ENCODE results near the gene OSBPL5. TPM values are rescaled to one million over a fixed set of nuclear protein-coding genes. Genes with fewer than 3 reads are reported as not detected.

The OSBPL5 gene, protein sequence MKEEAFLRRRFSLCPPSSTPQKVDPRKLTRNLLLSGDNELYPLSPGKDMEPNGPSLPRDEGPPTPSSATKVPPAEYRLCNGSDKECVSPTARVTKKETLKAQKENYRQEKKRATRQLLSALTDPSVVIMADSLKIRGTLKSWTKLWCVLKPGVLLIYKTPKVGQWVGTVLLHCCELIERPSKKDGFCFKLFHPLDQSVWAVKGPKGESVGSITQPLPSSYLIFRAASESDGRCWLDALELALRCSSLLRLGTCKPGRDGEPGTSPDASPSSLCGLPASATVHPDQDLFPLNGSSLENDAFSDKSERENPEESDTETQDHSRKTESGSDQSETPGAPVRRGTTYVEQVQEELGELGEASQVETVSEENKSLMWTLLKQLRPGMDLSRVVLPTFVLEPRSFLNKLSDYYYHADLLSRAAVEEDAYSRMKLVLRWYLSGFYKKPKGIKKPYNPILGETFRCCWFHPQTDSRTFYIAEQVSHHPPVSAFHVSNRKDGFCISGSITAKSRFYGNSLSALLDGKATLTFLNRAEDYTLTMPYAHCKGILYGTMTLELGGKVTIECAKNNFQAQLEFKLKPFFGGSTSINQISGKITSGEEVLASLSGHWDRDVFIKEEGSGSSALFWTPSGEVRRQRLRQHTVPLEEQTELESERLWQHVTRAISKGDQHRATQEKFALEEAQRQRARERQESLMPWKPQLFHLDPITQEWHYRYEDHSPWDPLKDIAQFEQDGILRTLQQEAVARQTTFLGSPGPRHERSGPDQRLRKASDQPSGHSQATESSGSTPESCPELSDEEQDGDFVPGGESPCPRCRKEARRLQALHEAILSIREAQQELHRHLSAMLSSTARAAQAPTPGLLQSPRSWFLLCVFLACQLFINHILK
- total RNA-seq (33.9 and 49.0 TPM in 2 replicates), polyA plus RNA-seq (10.1 and 12.4 TPM in 2 replicates), polyA minus RNA-seq (ENCODE audit: low replicate concordance) (28.9 and 38.6 TPM in 2 replicates)
- polyA plus RNA-seq (2012), result 25.2 and 39.1 TPM in 2 replicates

- TF ChIP-seq CTCF (conservative IDR thresholded peaks at IDR 0.05 in 1 of 2, IDR thresholded peaks at IDR 0.05 in 1 of 2; ENCODE audit: low read depth in 1 of 2, low read length in 2 of 2) (no peak), EZH2 (IDR thresholded peaks at IDR 0.05; ENCODE audit: low read length, missing control alignments) (no peak)
- Histone ChIP-seq H3K79me2 (ENCODE audit: control insufficient read depth, insufficient read depth, low read length) (peaks cover 40% of the 10 kb centered on the region), H3K27me3 (ENCODE audit: control insufficient read depth, insufficient read depth, low read length) (no peaks in the 10 kb centered on the region), H3K9me3 (ENCODE audit: control insufficient read depth, insufficient read depth, low read depth, low read length) (no peaks in the 10 kb centered on the region), H2AFZ (ENCODE audit: low read length) (peak within 1 kb of the TSS; percentile 6), H3K4me3 (replicated peaks in 1 of 4; ENCODE audit: control extremely low read depth in 1 of 4, insufficient read depth in 1 of 4, low read depth in 3 of 4, low read length in 4 of 4) (peak within 1 kb of the TSS; percentile 84 to 93 (median 88)), H3K9ac (ENCODE audit: insufficient read depth, low read length) (peak within 1 kb of the TSS; percentile 84), H3K27ac (ENCODE audit: insufficient read depth, low read length) (peak within 1 kb of the TSS; percentile 74), H3K36me3 (ENCODE audit: control insufficient read depth, insufficient read depth, low read length) (no peaks in the 10 kb centered on the region), H3K4me2 (ENCODE audit: extremely low read depth, insufficient read depth, low read length) (peak within 1 kb of the TSS; percentile 93), H3K4me1 (ENCODE audit: control insufficient read depth, extremely low read depth, insufficient read depth, low read length) (peaks cover 27% of the 10 kb centered on the region), H4K20me1 (ENCODE audit: control insufficient read depth, extremely low read depth, insufficient read depth, low read length) (no peaks in the 10 kb centered on the region)
- DNase-seq (ENCODE audit: low read depth in 2 of 2), result peak; percentile 64 to 73
Observed at GRCh38 chr11:3165152-3165705, at the start of gene OSBPL5. Gene OSBPL5 (minus strand): TSS chr11:3165310. CDS start chr11:3129148, 36,162 bp downstream.

GRCh38 chr11:3214420-3214699 is 49.2 kb upstream of the OSBPL5 start:
- Histone ChIP-seq H3K27me3 (ENCODE audit: control insufficient read depth, insufficient read depth, low read length) (peaks cover 3% of the 10 kb centered on the region), H2AFZ (ENCODE audit: low read length) (no peak overlapping the region), H4K20me1 (ENCODE audit: control insufficient read depth, extremely low read depth, insufficient read depth, low read length) (no peaks in the 10 kb centered on the region), H3K27ac (ENCODE audit: insufficient read depth, low read length) (no peak overlapping the region), H3K4me2 (ENCODE audit: extremely low read depth, insufficient read depth, low read length) (no peak overlapping the region), H3K9ac (ENCODE audit: insufficient read depth, low read length) (no peak overlapping the region), H3K9me3 (ENCODE audit: control insufficient read depth, insufficient read depth, low read depth, low read length) (no peaks in the 10 kb centered on the region), H3K4me1 (ENCODE audit: control insufficient read depth, extremely low read depth, insufficient read depth, low read length) (no peaks in the 10 kb centered on the region), H3K36me3 (ENCODE audit: control insufficient read depth, insufficient read depth, low read length) (no peaks in the 10 kb centered on the region), H3K79me2 (ENCODE audit: control insufficient read depth, insufficient read depth, low read length) (no peaks in the 10 kb centered on the region), H3K4me3 (replicated peaks in 1 of 4; ENCODE audit: control extremely low read depth in 1 of 4, insufficient read depth in 1 of 4, low read depth in 3 of 4, low read length in 4 of 4) (no peak overlapping the region)
- TF ChIP-seq EZH2 (IDR thresholded peaks at IDR 0.05; ENCODE audit: low read length, missing control alignments) (no peak), CTCF (conservative IDR thresholded peaks at IDR 0.05 in 1 of 2, IDR thresholded peaks at IDR 0.05 in 1 of 2; ENCODE audit: low read depth in 1 of 2, low read length in 2 of 2) (no peak)
- no peak for DNase-seq (ENCODE audit: low read depth in 2 of 2)
